Ecto neural progenitor cell (in vitro differentiated cells): Measurements from ENCODE around the gene NR6A1.
A peak's percentile ranks its signal among the peaks of the same experiment; 100 is the strongest.
"Not testable (repeated sequence)": the region's sequence is repeated elsewhere in the genome, so short reads cannot be mapped to it uniquely, and the experiment has no call there.

Experiments used
- DNase-seq: peaks from one replicate; pipeline ENCODE4 v3.0.0-alpha.2; 2018; ENCODE audit warnings: low spot score

The NR6A1 gene

GRCh38 chr9:124776954-124777648, 6.0 kb upstream of the NR6A1 start, which contains the start of gene OLFML2A:
OLFML2A (plus strand) TSS chr9:124777133; CDS start chr9:124777271, 138 bp downstream.
- peak; percentile 79 for DNase-seq

GRCh38 chr9:124776618-124776953, 5.5 kb upstream of the NR6A1 start:
- DNase-seq = no peak

- DNase-seq = peak; percentile 91
Observed at GRCh38 chr9:124774129-124774978, 3.2 kb upstream of the NR6A1 start.

GRCh38 chr9:124773473-124774128, 2.5 kb upstream of the NR6A1 start:
- DNase-seq = no peak

GRCh38 chr9:124772877-124773276, 1.8 kb upstream of the NR6A1 start:
- not testable (repeated sequence) for DNase-seq

GRCh38 chr9:124771867-124772679, 962 bp upstream of the NR6A1 start:
- peak; percentile 90 for DNase-seq

GRCh38 chr9:124770359-124771020, 621 bp downstream of the NR6A1 start:
- peak; percentile 79 for DNase-seq

- DNase-seq = peak; percentile 74
Observed at GRCh38 chr9:124769549-124770358, 1.4 kb downstream of the NR6A1 start.

- no peak for DNase-seq
Observed at GRCh38 chr9:124768750-124769548, 2.2 kb downstream of the NR6A1 start.

- DNase-seq = no peak
Observed at GRCh38 chr9:124768334-124768733, 2.8 kb downstream of the NR6A1 start.

- no peak for DNase-seq
Observed at GRCh38 chr9:124767821-124768220, 3.3 kb downstream of the NR6A1 start.

GRCh38 chr9:124766815-124767554, 4.1 kb downstream of the NR6A1 start:
- DNase-seq = no peak

GRCh38 chr9:124766326-124766725, 4.8 kb downstream of the NR6A1 start:
- DNase-seq = no peak

GRCh38 chr9:124765439-124765835, 5.7 kb downstream of the NR6A1 start:
- no peak for DNase-seq

- DNase-seq = no peak
Observed at GRCh38 chr9:124764774-124765438, 6.2 kb downstream of the NR6A1 start.

- no peak for DNase-seq
Observed at GRCh38 chr9:124762633-124763032, 8.5 kb downstream of the NR6A1 start.

- DNase-seq = no peak
Observed at GRCh38 chr9:124761710-124762109, 9.4 kb downstream of the NR6A1 start.

- no peak for DNase-seq
Observed at GRCh38 chr9:124761196-124761595, 9.9 kb downstream of the NR6A1 start.
